ENCODE results near the gene ECHDC3.

Gene ECHDC3

GRCh38 chr10:11750420-11750819 is 8.2 kb downstream of the ECHDC3 start:
- DNase-seq (ENCODE audit: low read depth) = no peak

DNA sequence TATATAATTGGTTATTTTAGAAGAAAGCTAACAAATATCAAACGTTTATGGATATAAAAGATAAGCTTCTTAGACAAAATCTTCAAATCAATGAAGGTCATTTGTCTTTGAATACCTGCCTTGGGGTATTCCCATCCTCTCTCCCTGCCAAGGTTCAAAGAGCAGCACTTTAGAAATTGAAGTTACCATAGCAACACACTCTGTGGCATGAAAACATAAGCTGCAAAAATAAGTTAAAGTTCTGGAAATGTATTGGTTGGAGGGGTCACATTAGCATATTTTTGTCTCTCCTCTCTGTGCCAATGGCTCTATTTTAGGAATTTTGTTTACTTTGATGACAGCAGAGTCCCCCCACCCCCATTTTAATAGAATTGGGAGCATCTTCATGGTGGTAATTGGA is 12.0 kb downstream of the ECHDC3 start:
- no peak for DNase-seq (ENCODE audit: low read depth)

- DNase-seq (ENCODE audit: low read depth) = no peak
Observed at GRCh38 chr10:11754620-11755019, 12.4 kb downstream of the ECHDC3 start.

- DNase-seq (ENCODE audit: low read depth) = no peak
Observed at GRCh38 chr10:11755512-11756263, 13.5 kb downstream of the ECHDC3 start.

DNA sequence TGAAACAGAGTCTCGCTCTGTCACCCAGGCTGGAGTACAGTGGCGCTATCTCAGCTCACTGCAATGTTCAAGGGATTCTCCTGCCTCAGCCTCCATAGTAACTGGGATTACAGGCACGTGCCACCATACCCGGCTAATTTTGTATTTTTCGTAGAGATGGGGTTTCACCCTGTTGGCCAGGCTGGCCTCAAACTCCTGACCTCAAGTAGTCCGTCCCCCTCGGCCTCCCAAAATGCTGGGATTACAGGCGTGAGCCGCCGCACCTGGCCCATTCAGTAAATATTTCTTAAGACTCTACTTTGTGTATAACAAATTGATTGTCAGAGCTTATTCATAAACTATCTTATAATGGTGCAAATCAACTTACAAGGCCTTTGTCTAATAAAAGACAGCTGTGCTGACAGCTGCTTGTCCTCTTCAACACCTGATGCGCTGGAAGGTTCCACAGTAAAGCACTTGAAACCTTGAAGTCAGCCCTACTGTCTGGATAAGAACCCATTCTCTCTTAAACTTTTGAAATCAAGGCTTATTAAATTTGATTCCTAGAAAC is 14.7 kb downstream of the ECHDC3 start:
- DNase-seq (ENCODE audit: low read depth) = no peak

DNA sequence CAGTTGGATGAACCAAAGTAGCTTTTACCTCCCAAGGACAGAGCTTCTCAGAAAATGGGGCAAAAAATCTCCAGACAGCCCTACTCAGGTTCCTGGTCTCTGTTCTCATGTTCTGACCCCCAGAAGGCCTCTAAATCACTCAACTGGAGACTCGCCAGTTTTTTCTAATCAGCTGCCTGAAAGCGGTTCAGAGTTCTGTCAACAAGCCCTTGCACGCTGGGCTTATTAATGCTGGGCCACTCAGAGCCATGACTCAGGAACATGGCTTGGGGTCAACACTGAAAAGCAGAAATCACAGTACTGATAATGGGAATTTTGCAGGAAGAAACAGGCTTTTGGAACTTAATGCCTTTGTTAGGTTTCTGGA is 15.3 kb downstream of the ECHDC3 start:
- DNase-seq (ENCODE audit: low read depth) = peak; percentile 45

GRCh38 chr10:11757821-11758463 is 15.8 kb downstream of the ECHDC3 start:
- DNase-seq (ENCODE audit: low read depth) = no peak

GRCh38 chr10:11758527-11759236 is 16.5 kb downstream of the ECHDC3 start:
- DNase-seq (ENCODE audit: low read depth) = no peak

GRCh38 chr10:11759347-11759746 is 17.2 kb downstream of the ECHDC3 start:
- DNase-seq (ENCODE audit: low read depth) = no peak

GRCh38 chr10:11760151-11760550 is 18.0 kb downstream of the ECHDC3 start:
- no peak for DNase-seq (ENCODE audit: low read depth)

DNA sequence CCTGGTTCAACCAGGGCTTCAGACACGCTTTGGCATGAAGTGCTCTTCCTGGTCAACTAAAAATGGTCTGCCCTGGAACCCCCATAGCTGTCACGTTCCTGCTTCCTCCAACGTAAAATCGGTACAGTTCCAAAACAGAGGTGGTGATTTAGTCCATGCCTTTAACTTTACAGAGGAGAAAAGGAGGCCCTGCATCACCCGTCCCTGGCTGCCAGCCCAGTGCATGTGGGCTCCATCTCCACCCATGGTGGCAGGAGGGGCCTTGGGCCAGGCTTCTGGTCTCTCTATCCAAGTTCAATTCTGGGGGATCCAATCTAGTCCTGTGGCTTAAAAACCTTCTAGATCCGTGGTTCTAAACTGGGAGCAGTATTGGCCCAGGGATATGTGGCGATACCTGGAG is 18.7 kb downstream of the ECHDC3 start:
- DNase-seq (ENCODE audit: low read depth) = no peak

DNA sequence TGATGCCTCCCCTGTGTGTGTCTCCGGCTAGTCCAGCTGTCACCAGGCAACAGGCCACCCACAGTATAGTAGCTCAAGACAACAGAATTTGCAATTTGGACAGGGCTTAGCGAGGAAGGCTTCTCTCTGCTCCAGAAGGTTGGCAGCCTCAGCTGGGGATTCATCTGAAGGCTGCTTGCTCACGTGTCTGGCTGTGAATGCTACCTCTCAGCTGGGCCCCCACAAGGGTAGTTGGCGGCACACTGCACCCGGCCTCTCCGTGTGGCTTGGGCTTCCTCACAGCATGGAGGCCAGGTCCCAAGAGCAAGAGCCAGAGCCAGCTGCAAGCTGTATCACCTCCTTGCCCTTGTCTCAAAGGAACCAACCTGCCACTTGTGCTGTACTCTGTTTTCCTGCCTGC is 19.2 kb downstream of the ECHDC3 start:
- no peak for DNase-seq (ENCODE audit: low read depth)

DNA sequence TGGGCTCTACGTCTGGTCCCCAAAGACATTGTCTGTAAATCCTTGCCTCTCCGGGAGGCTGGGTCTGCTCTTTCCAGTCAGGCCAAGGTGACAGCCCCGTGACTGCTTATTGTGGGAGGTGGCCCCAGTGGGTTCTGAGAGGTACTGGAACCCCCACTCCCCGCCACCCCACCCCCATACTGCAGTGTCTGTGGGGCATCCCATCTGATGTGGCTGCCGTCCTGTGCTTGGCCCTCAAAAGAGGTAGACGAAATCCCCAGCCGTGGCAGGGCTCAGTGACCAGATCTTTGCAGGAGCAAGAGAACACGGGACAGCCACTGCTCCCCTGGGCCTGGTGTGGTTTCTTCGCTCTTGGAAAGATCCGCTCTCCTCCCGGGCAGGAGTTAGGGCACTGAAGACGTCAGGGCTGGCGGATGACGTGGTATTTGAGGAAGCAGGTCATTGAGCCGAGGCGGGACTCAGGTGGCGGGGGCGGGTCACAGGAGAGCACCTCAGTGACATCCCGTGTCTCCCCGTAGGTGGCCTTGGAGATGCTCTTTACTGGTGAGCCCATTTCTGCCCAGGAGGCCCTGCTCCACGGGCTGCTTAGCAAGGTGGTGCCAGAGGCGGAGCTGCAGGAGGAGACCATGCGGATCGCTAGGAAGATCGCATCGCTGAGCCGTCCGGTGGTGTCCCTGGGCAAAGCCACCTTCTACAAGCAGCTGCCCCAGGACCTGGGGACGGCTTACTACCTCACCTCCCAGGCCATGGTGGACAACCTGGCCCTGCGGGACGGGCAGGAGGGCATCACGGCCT is 20.7 kb downstream of the ECHDC3 start:
- DNase-seq (ENCODE audit: low read depth) = no peak

DNA sequence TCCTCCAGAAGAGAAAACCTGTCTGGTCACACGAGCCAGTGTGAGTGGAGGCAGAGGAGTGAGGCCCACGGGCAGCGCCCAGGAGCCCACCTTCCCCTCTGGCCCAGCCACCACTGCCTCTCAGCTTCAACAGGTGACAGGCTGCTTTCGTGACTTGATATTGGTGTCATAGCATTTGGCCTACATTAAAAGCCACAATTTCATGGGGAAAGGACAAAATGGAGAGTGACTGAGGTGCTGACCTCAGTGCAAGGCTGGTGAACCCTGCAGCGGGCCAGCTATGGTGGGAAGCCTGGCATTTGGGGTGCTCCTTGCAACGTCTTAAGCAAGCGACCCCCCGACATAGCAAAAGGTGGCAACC is 21.3 kb downstream of the ECHDC3 start:
- no peak for DNase-seq (ENCODE audit: low read depth)

GRCh38 chr10:11765141-11765540 is 23.0 kb downstream of the ECHDC3 start:
- no peak for DNase-seq (ENCODE audit: low read depth)

- DNase-seq (ENCODE audit: low read depth) = no peak
Observed at GRCh38 chr10:11772575-11773288, 30.6 kb downstream of the ECHDC3 start.

- no peak for DNase-seq (ENCODE audit: low read depth)
Observed at GRCh38 chr10:11773761-11774441, 31.7 kb downstream of the ECHDC3 start.

DNA sequence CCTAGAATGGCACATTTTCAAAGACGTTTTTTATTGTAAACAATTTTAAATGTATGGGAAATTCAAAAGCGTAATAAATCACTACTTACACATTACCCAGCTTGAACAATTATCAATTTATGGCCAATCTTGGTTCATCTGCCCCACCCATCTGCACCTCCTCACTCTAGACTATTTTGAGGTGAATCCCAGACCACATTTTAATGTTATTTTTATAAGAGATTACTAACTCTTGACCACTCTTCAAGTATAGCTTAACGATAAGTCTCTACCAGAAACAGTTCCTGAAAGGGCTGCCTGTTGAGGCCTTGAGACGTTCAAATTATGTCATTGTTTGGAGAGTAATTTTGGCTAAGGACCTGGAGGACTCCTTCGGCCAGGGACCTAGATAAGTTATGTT is 33.2 kb downstream of the ECHDC3 start:
- DNase-seq (ENCODE audit: low read depth) = no peak

DNA sequence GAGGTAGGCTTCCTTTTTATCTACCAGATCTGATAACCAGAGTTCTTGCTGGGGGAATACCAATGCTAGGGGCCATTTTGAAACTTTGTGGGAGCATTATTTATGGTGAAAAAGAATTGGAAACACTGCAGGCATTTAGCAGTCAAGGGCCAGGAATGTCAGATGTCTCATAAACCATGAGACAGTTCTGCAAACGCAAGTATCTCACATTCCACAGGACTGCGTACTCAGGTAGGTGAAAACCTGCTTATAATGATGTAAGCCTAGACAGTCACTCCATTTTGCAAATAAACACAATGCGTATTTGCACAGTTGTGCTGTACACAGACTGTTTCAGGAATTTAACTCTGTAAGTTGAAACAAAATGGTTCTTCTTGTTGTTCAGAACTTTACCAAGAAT is 33.9 kb downstream of the ECHDC3 start:
- no peak for DNase-seq (ENCODE audit: low read depth)

DNA sequence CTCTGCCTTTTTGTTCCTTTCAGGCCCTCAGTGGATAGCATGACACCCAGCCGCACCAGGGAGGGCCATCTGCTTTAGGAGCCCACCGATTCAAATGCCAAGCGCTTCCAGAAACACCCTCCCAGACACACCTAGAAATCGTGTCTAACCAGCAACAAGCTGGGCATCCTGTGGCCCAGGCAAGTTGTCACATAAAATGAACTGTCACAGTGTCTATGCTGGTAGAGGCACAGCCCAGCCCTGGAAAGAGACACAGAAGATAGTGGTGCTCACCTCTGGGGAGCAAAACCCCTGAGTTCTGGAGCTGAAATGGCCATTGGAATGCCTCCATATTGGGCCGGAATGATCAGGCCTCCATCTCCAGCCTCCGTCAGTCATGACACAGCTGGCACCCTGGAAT is 38.9 kb downstream of the ECHDC3 start:
- no peak for DNase-seq (ENCODE audit: low read depth)
